Measurements from ENCODE around the gene ABHD2. TPM values are rescaled to one million over a fixed set of nuclear protein-coding genes. Genes with fewer than 3 reads are reported as not detected.

Gene ABHD2
- total RNA-seq, 2 experiments from 2014 or later: 16.1 to 22.8 TPM

DNA sequence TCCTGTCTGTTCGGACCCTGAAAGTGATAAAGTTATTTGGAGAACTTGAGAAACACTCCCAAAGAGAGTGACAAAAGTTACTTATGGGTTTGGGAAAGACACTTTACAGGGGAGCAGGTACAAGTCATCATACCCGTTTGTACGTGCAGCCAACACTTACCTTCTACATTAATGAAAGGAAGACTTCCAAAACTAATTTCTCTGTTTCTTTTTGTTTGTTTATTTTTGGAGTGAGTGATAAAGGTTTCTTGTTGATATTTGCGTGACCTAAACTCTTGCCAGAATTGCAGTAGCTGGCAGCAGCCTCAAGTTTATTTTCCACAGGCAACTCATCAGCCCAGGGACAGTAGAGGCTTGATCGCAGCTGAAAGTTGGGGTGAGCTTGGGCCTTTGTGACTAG lies 8.4 kb downstream of the ABHD2 start:
- Histone ChIP-seq H2AFZ (ENCODE audit: low read length) (no peak overlapping the region), H3K4me2 (ENCODE audit: low read length) (no peak overlapping the region), H3K9me2 (ENCODE audit: insufficient read depth, low read length) (no peaks in the 10 kb centered on the region), H3K79me2 (ENCODE audit: insufficient read depth, low read depth, low read length) (no peaks in the 10 kb centered on the region), H3K4me1 (ENCODE audit: insufficient read depth, low read length, poor library complexity, severe bottlenecking) (no peaks in the 10 kb centered on the region), H3K27ac (ENCODE audit: low read depth, low read length, poor library complexity, severe bottlenecking) (no peak overlapping the region), H4K20me1 (ENCODE audit: insufficient read depth, low read length) (no peaks in the 10 kb centered on the region), H3K36me3 (ENCODE audit: insufficient read depth, low read length) (no peaks in the 10 kb centered on the region), H3K4me3 (ENCODE audit: low read depth, low read length, poor library complexity, severe bottlenecking) (no peak overlapping the region), H3K9me3 (ENCODE audit: low read length) (no peaks in the 10 kb centered on the region)
- ChIA-PET CTCF (ENCODE audit: unreplicated experiment) (interaction anchor here (1.4 kb wide), 1 partner anchor 11 kb away, joined by 3 read pairs; no protein-coding TSS in a partner anchor), POLR2A (interaction anchor here (1.3 kb wide), 1 partner anchor 53 kb away, joined by 3 read pairs; no protein-coding TSS in a partner anchor)
- no peak for DNase-seq (ENCODE audit: low spot score)
- no TSS peak for BruUV-seq (replicated peaks)
- intact Hi-C loops (cut with micrococcal nuclease; ENCODE audit: unreplicated experiment): no loop called here
- TF ChIP-seq EZH2phosphoT487 (IDR thresholded peaks at IDR 0.05; ENCODE audit: borderline replicate concordance, low read depth, low read length): no peak
- TF ChIP-seq, protein P1, sequence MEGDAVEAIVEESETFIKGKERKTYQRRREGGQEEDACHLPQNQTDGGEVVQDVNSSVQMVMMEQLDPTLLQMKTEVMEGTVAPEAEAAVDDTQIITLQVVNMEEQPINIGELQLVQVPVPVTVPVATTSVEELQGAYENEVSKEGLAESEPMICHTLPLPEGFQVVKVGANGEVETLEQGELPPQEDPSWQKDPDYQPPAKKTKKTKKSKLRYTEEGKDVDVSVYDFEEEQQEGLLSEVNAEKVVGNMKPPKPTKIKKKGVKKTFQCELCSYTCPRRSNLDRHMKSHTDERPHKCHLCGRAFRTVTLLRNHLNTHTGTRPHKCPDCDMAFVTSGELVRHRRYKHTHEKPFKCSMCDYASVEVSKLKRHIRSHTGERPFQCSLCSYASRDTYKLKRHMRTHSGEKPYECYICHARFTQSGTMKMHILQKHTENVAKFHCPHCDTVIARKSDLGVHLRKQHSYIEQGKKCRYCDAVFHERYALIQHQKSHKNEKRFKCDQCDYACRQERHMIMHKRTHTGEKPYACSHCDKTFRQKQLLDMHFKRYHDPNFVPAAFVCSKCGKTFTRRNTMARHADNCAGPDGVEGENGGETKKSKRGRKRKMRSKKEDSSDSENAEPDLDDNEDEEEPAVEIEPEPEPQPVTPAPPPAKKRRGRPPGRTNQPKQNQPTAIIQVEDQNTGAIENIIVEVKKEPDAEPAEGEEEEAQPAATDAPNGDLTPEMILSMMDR (conservative IDR thresholded peaks at IDR 0.05; ENCODE audit: low read length): no peak

DNA sequence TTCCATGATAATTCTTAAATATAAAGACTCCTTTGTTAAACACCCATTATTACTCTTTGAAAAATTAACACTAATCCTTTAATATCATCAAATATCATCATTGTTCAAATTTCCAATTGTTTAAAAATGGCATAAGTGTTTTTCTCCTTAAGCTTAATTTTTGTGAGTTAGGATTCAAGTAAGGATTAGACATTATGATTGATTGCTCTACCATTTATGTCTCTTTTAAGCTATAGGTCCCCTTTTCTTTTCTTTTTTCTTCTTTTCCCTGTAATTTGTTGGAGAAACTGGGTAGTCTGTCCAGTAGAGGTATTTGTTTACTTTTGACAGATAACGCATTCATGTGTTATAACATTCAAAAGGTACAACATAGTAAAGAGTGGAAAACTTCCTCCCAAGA lies 9.1 kb downstream of the ABHD2 start:
- intact Hi-C loops (cut with micrococcal nuclease; ENCODE audit: unreplicated experiment): no loop called here
- BruUV-seq (replicated peaks): no TSS peak
- no peaks in the 10 kb centered on the region for H3K79me2 ChIP-seq (ENCODE audit: insufficient read depth, low read depth, low read length)

DNA sequence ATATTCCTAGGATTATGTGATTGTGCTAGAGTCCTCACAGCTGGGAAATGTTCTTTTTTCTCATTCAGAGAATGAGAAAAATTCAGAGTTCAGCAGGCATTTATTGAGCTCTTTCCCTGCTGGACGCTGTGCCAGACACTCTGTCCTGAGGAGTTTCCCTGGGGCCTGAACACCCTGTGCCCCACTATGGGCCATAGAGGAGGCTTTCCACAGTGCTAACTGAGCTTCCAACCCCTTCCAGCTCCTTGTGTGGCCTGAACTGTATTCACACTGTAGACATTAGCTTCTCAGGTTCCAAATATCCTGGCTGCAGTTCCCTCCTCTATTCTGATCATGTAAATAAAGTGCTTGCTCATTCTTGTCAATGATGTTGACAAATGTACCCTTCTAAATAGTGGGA lies 10.0 kb downstream of the ABHD2 start:
- no peak overlapping the region for H3K27ac ChIP-seq (ENCODE audit: low read depth, low read length, poor library complexity, severe bottlenecking)
- H3K4me2 ChIP-seq (ENCODE audit: low read length): no peak overlapping the region
- no peaks in the 10 kb centered on the region for H3K79me2 ChIP-seq (ENCODE audit: insufficient read depth, low read depth, low read length)
- H3K4me1 ChIP-seq (ENCODE audit: insufficient read depth, low read length, poor library complexity, severe bottlenecking): no peaks in the 10 kb centered on the region
- H3K9me3 ChIP-seq (ENCODE audit: low read length): no peaks in the 10 kb centered on the region
- no peak for DNase-seq (ENCODE audit: low spot score)
- H4K20me1 ChIP-seq (ENCODE audit: insufficient read depth, low read length): no peaks in the 10 kb centered on the region
- H3K9me2 ChIP-seq (ENCODE audit: insufficient read depth, low read length): no peaks in the 10 kb centered on the region
- no peaks in the 10 kb centered on the region for H3K36me3 ChIP-seq (ENCODE audit: insufficient read depth, low read length)
- CTCF ChIA-PET (ENCODE audit: unreplicated experiment): no interaction called here
- POLR2A ChIA-PET: interaction anchor here (1.3 to 1.9 kb wide), 2 partner anchors 9 to 15 kb away, joined by 9 to 15 read pairs; partner anchors contain the start of gene ABHD2
- TF ChIP-seq, protein P1 (conservative IDR thresholded peaks at IDR 0.05; ENCODE audit: low read length): no peak
- no peak for TF ChIP-seq EZH2phosphoT487 (IDR thresholded peaks at IDR 0.05; ENCODE audit: borderline replicate concordance, low read depth, low read length)
- no peak overlapping the region for H2AFZ ChIP-seq (ENCODE audit: low read length)
- H3K4me3 ChIP-seq (ENCODE audit: low read depth, low read length, poor library complexity, severe bottlenecking): no peak overlapping the region
- no TSS peak for BruUV-seq (replicated peaks)
- intact Hi-C loops (cut with micrococcal nuclease; ENCODE audit: unreplicated experiment): no loop called here

More for the DNA sequence above, 9.1 kb downstream of the ABHD2 start:
- no peak overlapping the region for H2AFZ ChIP-seq (ENCODE audit: low read length)
- no peak for TF ChIP-seq EZH2phosphoT487 (IDR thresholded peaks at IDR 0.05; ENCODE audit: borderline replicate concordance, low read depth, low read length)
- TF ChIP-seq, protein P1 (conservative IDR thresholded peaks at IDR 0.05; ENCODE audit: low read length): no peak
- ChIA-PET POLR2A (interaction anchor here (0.6 kb wide), 1 partner anchor 47 kb away, joined by 3 read pairs; no protein-coding TSS in a partner anchor), CTCF (ENCODE audit: unreplicated experiment) (interaction anchor here (1.4 kb wide), 1 partner anchor 10 kb away, joined by 3 read pairs; no protein-coding TSS in a partner anchor)
- H3K27ac ChIP-seq (ENCODE audit: low read depth, low read length, poor library complexity, severe bottlenecking): no peak overlapping the region
- DNase-seq (ENCODE audit: low spot score): no peak
- H4K20me1 ChIP-seq (ENCODE audit: insufficient read depth, low read length): no peaks in the 10 kb centered on the region
- no peak overlapping the region for H3K4me3 ChIP-seq (ENCODE audit: low read depth, low read length, poor library complexity, severe bottlenecking)
- no peaks in the 10 kb centered on the region for H3K9me2 ChIP-seq (ENCODE audit: insufficient read depth, low read length)
- no peaks in the 10 kb centered on the region for H3K9me3 ChIP-seq (ENCODE audit: low read length)
- no peaks in the 10 kb centered on the region for H3K36me3 ChIP-seq (ENCODE audit: insufficient read depth, low read length)
- H3K4me1 ChIP-seq (ENCODE audit: insufficient read depth, low read length, poor library complexity, severe bottlenecking): no peaks in the 10 kb centered on the region
- H3K4me2 ChIP-seq (ENCODE audit: low read length): no peak overlapping the region

Measured in OCI-LY7 (cell line).